Measurements from ENCODE around the gene EVI2A.
"Not testable (repeated sequence)": the region's sequence is repeated elsewhere in the genome, so short reads cannot be mapped to it uniquely, and the experiment has no call there.

The EVI2A gene

DNA sequence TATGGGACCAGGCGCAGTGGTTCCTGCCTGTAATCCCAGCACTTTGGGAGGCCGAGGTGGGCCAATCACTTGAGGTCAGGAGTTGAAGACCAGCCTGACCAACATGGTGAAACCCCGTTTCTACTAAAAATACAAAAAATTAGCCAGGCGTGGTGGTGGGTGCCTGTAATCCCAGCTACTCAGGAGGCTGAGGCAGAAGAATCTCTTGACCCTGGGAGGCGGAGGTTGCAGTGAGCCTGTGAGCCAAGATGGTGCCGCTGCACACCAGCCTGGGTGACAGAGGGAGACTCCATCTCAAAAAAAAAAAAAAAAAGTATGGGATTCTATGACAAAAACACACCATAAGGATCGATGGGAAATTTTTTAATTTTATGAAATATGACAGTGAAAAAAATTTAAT, 9.2 kb downstream of the EVI2A start:
- not testable (repeated sequence) for DNase-seq

DNA sequence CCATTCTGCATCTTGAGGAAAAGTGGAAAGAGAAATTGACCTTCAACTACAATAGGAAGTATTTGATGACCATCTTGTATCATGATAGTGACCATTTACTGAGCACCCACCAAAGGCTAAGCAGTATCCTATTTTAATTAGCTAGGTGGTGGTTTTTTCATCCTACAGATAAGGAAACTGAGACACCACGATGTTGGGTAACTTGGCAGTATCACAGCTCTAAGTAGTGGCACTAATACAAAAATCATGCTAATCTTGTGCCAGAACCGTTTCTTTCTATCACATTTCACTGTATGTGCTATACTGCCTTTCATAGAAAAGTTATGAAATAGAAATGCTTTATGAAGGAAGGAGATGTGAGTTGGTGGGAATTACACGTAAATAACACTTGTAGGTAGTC, 9.9 kb downstream of the EVI2A start:
- no peak for DNase-seq

DNA sequence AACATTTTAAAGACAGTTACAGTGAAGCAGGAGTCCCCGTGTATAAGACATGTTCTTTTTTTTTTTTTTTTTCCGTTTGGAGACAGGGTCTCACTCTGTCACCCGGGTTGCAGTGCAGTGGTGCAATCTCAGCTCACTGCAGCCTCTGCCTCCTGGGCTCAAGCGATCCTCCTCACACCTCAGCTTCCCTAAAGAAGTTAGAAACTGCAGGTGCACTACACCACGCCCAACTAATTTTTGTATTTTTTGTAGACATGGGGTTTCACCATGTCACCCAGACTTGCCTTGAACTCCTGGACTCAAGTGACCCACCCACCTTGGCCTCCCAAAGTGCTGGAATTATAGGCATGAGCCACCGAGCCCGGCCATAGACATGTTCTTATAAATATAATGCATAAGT, 10.5 kb downstream of the EVI2A start:
- DNase-seq: no peak

DNA sequence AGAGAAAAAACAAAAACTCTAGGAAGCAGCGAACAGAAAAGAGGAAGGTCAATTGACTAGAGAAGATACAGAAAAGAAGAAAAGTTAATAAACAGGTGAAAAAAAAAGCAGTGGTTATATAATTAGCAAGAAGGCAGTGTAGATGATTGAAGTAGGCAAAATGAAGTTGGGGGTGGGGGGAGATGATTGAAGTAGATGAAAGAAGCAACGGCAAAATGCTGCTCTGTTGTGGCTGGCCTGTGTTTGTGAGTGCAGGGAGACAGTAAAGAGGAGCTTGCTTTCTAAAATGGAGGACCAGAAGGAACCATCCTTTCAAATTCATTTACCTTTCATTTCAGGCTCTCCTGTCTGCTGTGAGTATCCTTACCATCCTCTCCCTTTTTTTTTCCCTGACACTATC, 11.2 kb downstream of the EVI2A start:
- DNase-seq: no peak

DNA sequence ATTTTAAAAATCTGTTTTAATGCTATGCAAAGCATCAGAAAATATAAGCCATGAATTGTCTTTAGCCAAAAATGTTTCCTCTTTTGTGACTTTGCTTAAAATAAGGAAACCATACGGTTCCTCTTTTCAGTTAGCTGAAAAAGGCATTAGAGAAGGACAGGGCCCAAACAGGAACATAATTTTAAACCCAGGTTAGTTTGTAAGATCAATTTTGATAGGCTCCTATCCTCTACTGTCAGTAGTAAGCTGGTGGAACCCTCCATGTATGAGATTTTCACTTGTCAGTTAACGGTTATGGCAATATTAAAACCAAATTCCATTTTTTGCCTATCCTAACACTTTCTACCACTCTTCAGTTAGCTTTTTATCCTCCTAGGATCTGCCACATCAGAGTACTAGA, 11.9 kb downstream of the EVI2A start:
- no peak for DNase-seq

DNA sequence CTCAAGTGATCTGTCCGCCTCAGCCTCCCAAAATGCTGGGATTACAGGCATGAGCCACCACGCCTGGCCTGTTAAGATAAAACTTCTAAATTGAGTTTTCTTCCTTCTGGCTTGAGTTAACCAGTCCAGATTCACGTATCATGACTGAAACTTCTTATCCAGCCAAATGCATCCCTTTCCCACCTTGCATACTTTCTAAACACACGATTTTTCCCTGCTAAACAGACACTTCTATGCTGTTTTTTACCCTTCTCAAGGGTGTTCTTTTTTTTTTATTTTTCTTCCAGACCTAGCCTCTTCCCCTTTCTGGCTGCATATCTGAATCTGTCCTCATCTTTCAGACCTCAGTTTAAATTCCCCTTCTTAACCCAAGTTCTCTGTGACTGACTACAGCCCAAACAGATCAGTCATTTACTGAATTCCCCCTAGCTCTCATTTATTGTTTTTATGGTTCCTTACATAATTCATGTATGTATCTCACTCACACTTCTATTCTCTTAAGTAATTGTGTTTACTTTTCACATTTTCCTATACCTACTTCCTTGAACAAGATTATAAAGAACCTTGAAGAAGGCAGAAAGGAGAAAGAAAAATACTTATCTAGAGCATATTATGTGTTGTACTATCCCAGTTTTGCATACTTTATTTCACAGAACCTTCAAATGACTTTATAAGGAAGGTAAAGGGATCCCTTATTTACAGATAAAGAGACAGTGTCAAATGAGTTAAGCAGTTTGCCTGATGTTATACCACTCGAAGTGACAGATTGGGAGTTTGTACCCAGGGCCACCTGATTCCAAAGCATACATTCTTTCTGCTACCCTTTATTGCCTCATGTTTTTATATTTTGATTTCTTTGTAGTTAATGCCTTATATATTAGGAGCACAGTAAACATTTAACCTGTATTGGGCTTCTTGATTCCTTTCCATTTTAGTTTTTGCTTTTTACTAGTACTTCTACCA, 12.8 kb downstream of the EVI2A start:
- DNase-seq: no peak

DNA sequence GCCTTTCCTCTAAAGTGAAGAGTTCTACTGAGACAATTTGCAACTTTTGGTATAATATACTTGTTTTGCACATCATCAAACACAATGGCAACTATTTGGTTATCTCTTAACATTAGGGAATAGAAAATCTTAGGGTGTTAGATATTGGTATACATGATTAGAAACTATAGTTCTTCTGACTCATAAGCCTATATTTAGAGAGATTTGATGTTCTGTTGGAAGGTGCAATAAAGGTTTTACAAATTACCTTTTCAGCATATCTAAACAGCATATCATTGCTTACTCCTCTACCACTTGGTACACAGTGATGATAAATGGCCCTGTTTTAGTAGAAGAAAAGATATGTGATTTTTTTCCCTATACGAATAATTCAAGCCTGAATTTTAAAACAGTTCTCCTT, 13.8 kb downstream of the EVI2A start:
- DNase-seq: no peak

DNA sequence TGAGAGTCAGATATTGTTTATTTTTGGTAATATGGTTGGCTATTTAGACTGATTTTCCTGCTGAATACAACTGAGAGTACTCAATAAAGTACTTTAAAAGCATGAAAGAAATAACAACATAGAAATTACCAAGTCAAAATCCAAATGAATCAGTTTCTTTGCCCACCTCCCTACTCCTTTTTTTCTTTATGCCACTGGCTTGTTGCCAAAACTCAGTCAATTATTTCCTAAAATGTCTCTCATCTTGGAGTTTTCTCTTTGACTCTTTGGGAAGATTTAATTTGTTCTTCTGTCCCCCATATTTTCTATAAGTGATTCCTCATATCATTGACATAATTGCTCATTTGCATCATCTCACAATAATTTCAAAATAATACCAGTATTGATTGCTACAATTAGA, 21.8 kb downstream of the EVI2A start:
- no peak for DNase-seq

DNA sequence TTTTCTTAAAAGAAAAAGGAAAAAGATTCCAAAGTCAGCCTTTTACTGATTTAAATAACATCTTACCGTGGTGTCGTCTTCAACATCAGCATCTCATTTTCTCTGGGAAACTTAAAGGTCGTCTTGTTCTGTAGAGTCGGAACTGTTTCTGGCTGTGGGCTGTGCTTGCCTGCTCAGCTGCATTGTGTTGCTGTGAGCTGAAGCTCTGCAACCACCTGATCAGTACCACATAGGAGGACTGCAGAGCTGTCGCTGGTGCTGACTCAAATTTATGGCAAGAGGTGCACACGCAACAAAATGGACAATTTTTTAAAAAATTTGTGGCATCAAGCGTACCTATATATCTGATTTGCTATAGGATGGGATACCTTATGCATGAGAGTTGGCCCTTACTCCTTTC, 24.3 kb downstream of the EVI2A start, which contains the start of gene OMG:
Gene OMG, minus strand, starts transcription at position 150 of the 400 bp plus-strand sequence. CDS start 908 bp downstream, outside the sequence.
- DNase-seq: peak in 9 of 14 donors; percentile 11 to 61 (median 42)

DNA sequence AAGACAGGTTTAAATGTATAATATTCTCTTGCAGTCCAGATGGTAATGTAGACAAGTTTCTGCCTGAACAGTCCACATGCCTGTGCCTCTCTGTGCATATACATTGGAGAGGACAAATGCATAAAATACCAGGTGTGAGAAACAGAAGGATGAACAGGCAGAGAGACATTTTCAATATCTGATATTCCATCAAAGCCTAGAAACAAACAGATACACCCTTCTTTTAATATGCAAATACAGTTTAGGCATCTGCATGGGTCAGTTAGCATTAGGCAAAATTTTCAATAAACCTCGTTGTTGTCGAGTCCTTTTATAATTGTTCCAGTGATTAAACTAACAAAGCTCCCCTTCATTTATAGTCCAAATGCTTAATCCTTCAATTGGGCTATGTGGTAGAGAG, 25.3 kb downstream of the EVI2A start:
- peak in 2 of 14 donors; percentile 43 to 56 for DNase-seq

DNA sequence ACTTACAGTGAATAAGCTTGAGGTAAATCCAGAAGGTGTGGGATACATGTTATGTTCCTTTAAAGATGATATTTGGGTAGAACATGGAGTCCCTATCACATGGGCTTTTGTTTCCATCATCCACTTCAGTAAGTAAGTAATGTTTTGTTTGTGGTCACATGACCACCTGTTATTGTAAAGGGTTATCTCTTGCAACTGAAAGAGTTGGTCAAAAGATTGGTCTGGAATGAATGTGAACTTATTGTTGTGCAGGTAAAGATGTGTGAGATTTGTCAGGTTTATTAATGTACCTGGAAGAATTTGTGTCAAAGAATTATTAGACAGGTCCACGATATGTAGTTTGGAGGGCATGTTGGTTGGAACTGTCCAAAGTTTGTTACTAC, 25.9 kb downstream of the EVI2A start:
- no peak for DNase-seq

DNA sequence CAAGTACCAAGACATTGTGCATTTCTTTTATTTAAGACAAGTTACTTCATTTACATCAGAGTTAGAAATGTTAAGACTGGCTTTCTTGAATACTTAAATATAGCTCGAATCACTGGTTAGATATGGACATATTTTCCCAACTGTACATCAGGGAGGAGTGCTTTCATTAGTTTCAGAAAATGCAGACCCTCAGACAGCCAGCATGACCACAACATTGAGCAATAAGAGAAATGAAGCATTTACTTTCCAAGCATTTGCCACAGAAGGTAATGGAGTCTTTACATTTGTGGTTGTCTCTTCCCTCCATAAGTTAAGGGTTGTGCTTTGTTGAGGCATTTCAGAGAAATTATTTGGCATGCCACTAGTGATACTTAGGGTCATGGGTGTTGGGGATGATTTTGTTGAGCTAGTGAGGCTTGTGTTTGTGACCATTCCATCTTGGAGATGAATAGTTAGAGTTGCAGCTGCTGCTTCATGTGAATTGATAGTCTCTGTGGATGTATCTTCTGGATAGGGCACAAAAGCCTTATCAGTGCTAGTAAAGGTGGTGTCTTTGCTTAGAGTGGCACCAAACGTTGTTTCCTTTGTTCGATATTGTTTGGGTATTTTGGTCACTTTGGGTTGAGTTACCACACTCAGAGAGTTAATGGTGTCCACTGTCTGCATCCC, 26.5 kb downstream of the EVI2A start:
- peak in 2 of 14 donors; percentile 15 to 19 for DNase-seq

DNA sequence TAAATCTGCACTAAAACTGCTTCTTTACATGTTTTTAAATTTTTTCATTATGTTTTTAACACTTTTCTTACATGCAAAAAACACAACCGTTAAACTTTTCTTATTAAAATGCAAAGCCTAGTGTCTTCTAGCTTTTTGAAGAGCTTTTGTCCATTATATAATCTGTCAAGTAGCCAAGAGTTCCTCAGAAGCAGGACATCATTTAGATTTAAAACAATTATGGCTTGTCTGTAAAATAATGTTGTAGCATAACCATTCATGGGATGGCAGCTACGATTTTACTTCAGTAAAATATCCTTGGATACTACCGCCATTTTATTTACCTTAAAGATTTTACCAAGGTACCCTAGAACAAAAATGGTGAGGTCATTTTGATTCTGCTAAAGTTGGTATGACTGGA, 27.2 kb downstream of the EVI2A start:
- DNase-seq: no peak

DNA sequence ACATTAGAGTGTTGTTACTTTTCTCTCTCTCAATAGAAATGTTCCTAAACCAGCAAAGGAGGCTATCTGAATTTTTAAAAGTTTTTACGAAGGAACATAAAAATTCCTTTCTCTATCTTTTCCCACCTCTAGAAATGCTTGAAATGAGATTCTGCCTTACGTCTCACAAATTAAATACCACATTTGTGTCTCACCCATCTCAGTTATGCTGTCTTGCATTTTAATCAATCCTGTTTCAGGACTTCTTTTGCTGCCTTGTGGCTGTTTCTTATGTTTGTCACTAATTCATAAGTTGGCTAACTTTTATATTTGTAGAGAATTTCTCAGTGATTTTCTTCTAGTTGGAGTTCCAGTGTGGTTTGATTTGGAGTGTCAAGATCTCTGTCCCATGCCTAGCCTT, 27.8 kb downstream of the EVI2A start:
- DNase-seq: no peak

DNA sequence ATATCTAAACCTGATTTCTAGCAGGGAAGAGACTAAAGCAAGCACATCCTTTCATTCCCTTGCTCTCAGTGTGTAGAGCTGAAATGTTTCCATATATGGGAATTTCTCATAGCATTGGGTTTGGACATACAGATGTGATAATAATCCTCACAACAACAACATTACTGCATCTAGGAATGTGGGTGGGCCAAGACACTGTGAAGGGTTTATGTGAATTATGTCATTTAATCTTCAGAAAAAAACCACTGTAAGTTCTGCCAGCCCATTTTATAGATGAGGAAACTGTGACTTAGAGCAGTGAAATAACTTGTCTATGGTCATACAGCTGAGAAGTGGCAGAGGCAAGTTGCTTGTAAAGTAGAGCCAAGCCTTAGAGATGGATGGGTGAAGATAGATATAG, 29.6 kb downstream of the EVI2A start:
- DNase-seq: no peak

DNA sequence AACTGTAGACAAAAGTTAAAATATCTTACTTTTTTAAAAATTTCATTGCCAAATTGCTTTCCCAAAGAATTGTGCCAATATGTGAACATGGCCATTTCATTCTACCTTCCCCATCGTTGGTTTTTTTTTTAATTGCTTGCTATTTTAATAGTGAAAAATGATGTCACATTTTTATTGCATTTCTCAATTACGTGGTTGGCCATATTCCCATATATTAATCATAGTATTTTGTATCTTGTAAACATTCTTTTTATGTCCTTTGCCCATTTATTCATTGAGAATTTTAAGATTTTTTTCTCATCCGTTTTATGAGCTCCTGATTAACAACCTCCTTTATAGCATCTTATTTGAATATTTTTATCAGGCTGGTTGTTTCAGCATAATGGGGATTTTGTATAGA, 31.6 kb downstream of the EVI2A start:
- no peak for DNase-seq

DNA sequence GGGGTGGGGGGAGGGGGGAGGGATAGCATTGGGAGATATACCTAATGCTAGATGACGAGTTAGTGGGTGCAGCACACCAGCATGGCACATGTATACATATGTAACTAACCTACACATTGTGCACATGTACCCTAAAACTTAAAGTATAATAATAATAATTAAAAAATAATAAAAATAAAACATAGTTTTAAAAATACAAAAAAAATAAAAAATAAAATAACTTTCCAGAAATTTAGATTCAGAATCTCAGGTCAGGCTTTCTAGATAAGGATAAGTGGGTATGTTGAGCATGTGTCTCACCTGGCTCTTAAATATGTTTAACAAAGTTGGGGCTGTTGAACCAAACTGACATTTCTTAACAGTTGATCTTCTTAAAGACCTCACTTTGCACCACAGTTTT, 33.5 kb downstream of the EVI2A start:
- DNase-seq: not testable (repeated sequence)

DNA sequence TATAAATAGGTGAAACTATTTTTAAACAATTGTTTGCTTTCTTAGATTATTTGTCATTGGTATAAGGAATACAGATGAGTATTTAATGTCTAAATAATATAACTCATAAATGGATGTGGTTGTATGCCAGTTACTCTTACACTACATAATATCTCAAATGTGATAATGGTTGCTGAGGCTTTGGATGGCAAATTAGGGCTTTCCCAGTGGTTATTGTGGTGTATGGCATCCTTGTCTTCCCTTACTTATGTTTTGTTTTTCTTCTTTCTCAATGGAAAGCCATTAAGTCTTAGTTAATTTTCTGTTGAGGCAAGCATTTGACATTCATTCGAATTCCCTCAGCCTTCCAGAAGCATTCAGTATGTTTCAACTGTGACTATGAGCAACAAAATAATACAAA, 34.8 kb downstream of the EVI2A start:
- DNase-seq: no peak

DNA sequence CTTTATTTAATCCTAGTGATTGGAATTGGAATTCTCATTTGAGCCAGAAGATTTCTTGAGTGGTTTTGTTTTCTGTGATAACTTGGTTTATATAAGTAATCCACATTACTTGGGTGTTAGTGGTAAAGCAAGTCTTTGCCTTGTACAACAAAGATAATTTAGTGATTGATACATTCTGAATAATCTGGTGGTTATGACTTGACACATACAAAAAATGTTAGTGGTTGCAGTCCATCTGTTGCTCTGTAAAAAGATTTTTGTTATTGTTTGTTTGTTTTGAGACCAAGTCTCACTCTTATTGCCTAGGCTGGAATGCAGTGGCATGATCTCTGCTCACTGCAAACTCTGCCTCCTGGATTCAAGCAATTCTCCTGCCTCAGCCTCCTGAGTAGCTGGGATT, 37.6 kb downstream of the EVI2A start:
- no peak for DNase-seq

DNA sequence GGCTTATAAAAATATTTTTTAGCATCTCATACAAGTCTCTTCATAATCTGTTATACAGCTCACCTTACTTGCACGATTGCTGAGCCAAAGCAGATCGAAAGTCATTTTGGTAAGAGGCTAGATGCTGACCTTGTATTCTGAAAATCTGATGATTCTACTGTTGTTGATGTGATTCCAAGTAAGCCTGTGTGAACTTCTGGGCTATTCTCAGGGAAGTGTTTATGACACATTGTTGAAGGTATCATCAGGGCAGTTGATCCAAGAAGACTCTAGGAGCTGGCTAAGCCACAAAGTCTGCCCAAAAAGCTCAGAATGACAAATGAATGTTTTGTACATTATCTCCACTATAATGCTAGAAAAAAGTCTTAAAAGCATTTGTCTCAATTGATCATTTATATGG, 40.4 kb downstream of the EVI2A start:
- DNase-seq: no peak

DNA sequence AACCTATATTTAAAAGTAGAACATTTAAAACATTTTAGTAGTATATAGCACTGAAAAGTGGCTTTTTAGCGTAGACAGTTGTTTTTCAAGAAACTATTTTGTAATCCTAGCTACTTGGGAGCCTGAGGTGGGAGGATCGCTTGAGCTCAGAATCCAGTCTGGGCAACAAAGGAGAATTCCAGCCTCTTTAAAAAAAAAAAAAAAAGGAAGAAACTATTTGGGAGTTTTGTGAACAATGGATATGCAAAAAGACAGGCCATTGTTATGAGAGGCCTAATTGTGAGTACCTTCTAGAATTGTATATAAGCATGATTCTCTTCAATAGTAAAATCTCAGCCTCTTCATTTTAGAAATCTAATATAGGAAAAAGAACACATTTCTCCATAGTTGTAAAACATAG, 42.0 kb downstream of the EVI2A start:
- DNase-seq: no peak

DNA sequence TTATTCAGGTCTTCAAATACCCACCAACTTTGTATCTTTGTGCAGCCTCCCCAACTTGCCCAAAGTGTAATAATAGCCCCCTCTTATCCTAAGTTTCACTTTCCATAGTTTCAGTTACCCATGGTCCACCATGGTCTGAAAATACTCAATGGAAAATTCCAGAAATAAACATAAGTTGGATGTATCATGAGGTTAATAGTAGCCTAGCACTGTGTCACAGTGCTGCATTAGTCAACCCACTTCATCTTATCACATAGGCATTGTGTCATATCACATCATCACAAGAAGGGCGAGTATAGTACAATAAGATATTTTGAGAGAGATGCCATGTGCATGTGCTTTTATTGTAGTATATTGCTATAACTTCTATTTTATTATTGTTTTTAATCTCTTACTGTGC, 46.3 kb downstream of the EVI2A start:
- DNase-seq: no peak

DNA sequence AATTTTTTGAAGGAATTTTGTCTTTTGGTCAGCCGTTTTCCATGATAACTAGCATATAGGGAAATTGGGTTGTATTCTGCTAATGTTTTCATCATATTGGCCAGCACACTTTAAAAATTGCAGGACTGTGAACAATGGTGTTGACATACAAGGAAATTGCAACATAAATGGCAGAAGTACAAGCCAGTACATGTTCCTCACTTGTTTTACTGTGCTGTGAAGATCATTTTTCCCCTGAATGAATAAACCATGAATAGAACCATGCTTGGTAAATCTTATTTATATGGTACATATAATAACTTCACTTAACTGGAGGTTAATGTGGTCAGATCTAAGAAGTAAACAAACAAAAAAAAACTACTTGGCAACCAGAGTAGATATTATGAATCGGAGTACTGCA, 47.2 kb downstream of the EVI2A start:
- no peak for DNase-seq

DNA sequence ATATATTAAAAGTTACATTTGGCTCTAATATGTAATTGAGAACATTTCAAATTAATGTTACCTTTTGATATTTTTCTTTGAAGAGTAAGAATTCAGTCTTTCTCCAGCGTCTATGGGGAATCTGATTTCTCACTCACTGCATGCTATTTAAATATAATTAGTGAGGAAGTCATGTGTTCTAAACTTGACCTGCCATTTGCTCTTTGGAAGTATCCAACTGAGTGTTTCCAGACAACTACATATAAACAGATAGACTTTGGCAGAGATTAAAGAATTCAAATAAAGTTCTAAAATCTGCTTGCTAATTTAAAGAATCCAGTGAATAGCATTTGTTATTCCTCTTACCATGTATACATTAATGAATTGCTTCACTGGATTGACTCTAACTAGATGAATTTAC, 47.9 kb downstream of the EVI2A start:
- DNase-seq: no peak

Measured in C1 segment of cervical spinal cord (tissue), 14 donors.